PC-3 (cell line): ENCODE results near the gene NARS2. TPM values are rescaled to one million over a fixed set of nuclear protein-coding genes. Genes with fewer than 3 reads are reported as not detected.

Experiments used
- ATAC-seq: fragments of 200-7000 bp; cut with Tn5 transposase; 2 replicates; pipeline ENCODE4 v1.9.1; 2020; ENCODE audit warnings: mild to moderate bottlenecking, moderate library complexity
- BruUV-seq: library from RNA; stranded (reverse); fragments of 400-500 nt; replicated peaks from 2 replicates; lab custom pipeline; 2021; lab: Mats Ljungman, UMichigan
- CTCF ChIA-PET: fragments of 300-600 bp; sonication (Branson Sonifier 250); formaldehyde crosslinking; loops from one replicate; lab custom pipeline; 2022; ENCODE audit warnings: antibody characterized with exemption; lab: Charles Lee
- POLR2A ChIA-PET: fragments of 300-600 bp; sonication (Branson Sonifier 250); formaldehyde crosslinking; loops from one replicate; lab custom pipeline; 2022; ENCODE audit warnings: antibody characterized with exemption; ENCODE audit not compliant: unreplicated experiment; lab: Charles Lee
- DNase-seq: peaks from one replicate; pipeline ENCODE4 v3.0.0-alpha.2; 2015
- H2AFZ ChIP-seq: fragments of 300-600 bp; sonication (generic); 2 replicates; pipeline ENCODE4 v1.6.0; 2016; ENCODE audit warnings: antibody characterized with exemption, low read length
- H3F3A ChIP-seq: fragments of 300-600 bp; sonication (generic); one replicate; pipeline ENCODE4 v1.6.0; 2017; ENCODE audit warnings: antibody characterized with exemption, low read length, control low read depth, mild to moderate bottlenecking; ENCODE audit not compliant: unreplicated experiment
- H3K27ac ChIP-seq: fragments of 300-600 bp; sonication (generic); 2 replicates; pipeline ENCODE4 v1.5.1; 2016; ENCODE audit warnings: mild to moderate bottlenecking, low read length
- H3K27me3 ChIP-seq: fragments of 300-600 bp; sonication (generic); 2 replicates; pipeline ENCODE4 v1.6.1; 2016; ENCODE audit warnings: low read length, mixed read lengths
- H3K36me3 ChIP-seq: fragments of 300-600 bp; sonication (generic); 2 replicates; pipeline ENCODE4 v1.6.1; 2016; ENCODE audit warnings: low read depth, mixed run types, low read length, mixed read lengths
- H3K4me1 ChIP-seq: fragments of 300-600 bp; sonication (generic); 2 replicates; pipeline ENCODE4 v1.5.1; 2016; ENCODE audit warnings: low read length; ENCODE audit not compliant: insufficient read depth
- H3K4me2 ChIP-seq: fragments of 300-600 bp; sonication (generic); 2 replicates; pipeline ENCODE4 v1.6.0; 2016; ENCODE audit warnings: low read length
- H3K4me3 ChIP-seq: fragments of 300-600 bp; sonication (generic); 2 replicates; pipeline ENCODE4 v1.5.1; 2016; ENCODE audit warnings: mild to moderate bottlenecking, low read length, mixed read lengths
- H3K79me2 ChIP-seq: fragments of 300-600 bp; sonication (generic); 2 replicates; pipeline ENCODE4 v1.6.1; 2017; ENCODE audit warnings: low read length, mixed read lengths
- H3K9ac ChIP-seq: fragments of 300-600 bp; sonication (generic); 2 replicates; pipeline ENCODE4 v1.6.0; 2016; ENCODE audit warnings: mild to moderate bottlenecking, low read length
- H3K9me2 ChIP-seq: fragments of 300-600 bp; sonication (generic); replicated peaks from 2 replicates; pipeline ENCODE4 v1.6.1; 2016; ENCODE audit warnings: mixed run types, low read length, mixed read lengths
- H3K9me3 ChIP-seq: fragments of 300-600 bp; sonication (generic); 2 replicates; pipeline ENCODE4 v1.6.1; 2016; ENCODE audit warnings: low read length, mixed read lengths
- H4K20me1 ChIP-seq: fragments of 300-600 bp; sonication (generic); 2 replicates; pipeline ENCODE4 v1.6.1; 2016; ENCODE audit warnings: low read length, mixed read lengths
- EZH2 ChIP-seq: fragments of 300-600 bp; sonication (generic); IDR thresholded peaks from one replicate; pipeline ENCODE4 v1.6.1; 2017; ENCODE audit warnings: antibody characterized with exemption, mild to moderate bottlenecking, low read length; ENCODE audit not compliant: unreplicated experiment
- EZH2phosphoT487 ChIP-seq: fragments of 300-600 bp; sonication (generic); IDR thresholded peaks from 2 replicates; pipeline ENCODE4 v1.6.1; 2018; ENCODE audit warnings: mild to moderate bottlenecking, antibody characterized with exemption, low read length, borderline replicate concordance
- intact Hi-C: fragments of 100-400 bp; cut with micrococcal nuclease; formaldehyde crosslinking; loops from 2 replicates; pipeline ENCODE4 v1.9.0; 2023
- total RNA-seq: library from RNA; depleted of rRNA; stranded (reverse); fragments of >200 nt; gene quantifications from 2 replicates; pipeline ENCODE4 v1.2.3, GENCODE V29; 2014
- TF ChIP-seq, protein P1 (sequence below): fragments of 300-600 bp; sonication (generic); conservative IDR thresholded peaks from 2 replicates; pipeline ENCODE4 v1.5.1; 2017; ENCODE audit warnings: antibody characterized with exemption, low read depth, mild to moderate bottlenecking, low read length

Gene NARS2
- total RNA-seq, 1 experiment from 2014 or later, result 33.5 TPM

- no peaks in the 10 kb centered on the region for H3K4me1 ChIP-seq
- POLR2A ChIA-PET, result no interaction called here
- no peak for DNase-seq
These were observed 45.5 kb upstream of the NARS2 start for GRCh38 chr11:78620159-78620558.

DNA sequence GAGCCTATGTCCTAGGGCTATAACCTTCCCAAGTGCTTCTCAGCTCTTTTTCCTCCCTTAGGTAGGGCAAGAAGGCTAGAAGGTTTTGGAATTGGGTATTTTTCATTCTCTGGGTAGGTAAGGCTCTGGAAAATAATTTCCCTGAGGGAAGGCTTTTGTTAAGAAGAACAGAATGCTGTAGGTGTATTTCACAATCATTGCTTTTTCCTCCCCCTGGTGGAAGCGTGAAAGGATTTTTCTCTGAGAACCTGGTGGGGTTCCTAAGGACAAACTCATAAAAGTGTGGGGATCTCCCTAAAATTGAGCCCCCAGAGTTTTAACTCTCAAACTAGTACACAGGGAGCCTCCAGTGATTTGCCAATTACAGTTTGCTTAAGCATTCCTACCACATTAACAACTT is 41.1 kb upstream of the NARS2 start:
- no peak for TF ChIP-seq EZH2
- TF ChIP-seq, protein P1, sequence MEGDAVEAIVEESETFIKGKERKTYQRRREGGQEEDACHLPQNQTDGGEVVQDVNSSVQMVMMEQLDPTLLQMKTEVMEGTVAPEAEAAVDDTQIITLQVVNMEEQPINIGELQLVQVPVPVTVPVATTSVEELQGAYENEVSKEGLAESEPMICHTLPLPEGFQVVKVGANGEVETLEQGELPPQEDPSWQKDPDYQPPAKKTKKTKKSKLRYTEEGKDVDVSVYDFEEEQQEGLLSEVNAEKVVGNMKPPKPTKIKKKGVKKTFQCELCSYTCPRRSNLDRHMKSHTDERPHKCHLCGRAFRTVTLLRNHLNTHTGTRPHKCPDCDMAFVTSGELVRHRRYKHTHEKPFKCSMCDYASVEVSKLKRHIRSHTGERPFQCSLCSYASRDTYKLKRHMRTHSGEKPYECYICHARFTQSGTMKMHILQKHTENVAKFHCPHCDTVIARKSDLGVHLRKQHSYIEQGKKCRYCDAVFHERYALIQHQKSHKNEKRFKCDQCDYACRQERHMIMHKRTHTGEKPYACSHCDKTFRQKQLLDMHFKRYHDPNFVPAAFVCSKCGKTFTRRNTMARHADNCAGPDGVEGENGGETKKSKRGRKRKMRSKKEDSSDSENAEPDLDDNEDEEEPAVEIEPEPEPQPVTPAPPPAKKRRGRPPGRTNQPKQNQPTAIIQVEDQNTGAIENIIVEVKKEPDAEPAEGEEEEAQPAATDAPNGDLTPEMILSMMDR, result peak; percentile 30; the same call in 1 of the 2 replicates
- no peaks in the 10 kb centered on the region for H3K9me2 ChIP-seq
- no peaks in the 10 kb centered on the region for H3K79me2 ChIP-seq
- H4K20me1 ChIP-seq, result no peaks in the 10 kb centered on the region
- ChIA-PET POLR2A (no interaction called here), CTCF (no interaction called here)
- no peaks in the 10 kb centered on the region for H3K27me3 ChIP-seq
- DNase-seq (peak; percentile 7), ATAC-seq (no peak)
- no TSS peak for BruUV-seq
- no peaks in the 10 kb centered on the region for H3F3A ChIP-seq
- H3K27ac ChIP-seq, result no peak overlapping the region
- H3K4me2 ChIP-seq, result no peak overlapping the region
- H3K4me1 ChIP-seq, result no peaks in the 10 kb centered on the region
- no peak overlapping the region for H3K4me3 ChIP-seq
- peaks cover 4% of the 10 kb centered on the region; the same call in 1 of the 2 replicates for H3K9me3 ChIP-seq
- H3K36me3 ChIP-seq, result no peaks in the 10 kb centered on the region
- H3K9ac ChIP-seq, result no peak overlapping the region
- H2AFZ ChIP-seq, result no peak overlapping the region
- intact Hi-C loops, result no loop called here

More at GRCh38 chr11:78620159-78620558, 45.5 kb upstream of the NARS2 start:
- Histone ChIP-seq H3K27ac (no peak overlapping the region), H3K4me2 (no peak overlapping the region), H3F3A (no peaks in the 10 kb centered on the region), H3K79me2 (no peaks in the 10 kb centered on the region), H3K9me2 (no peaks in the 10 kb centered on the region), H3K9me3 (peaks cover 4% of the 10 kb centered on the region; the same call in 1 of the 2 replicates), H3K27me3 (no peaks in the 10 kb centered on the region), H4K20me1 (no peaks in the 10 kb centered on the region), H3K4me3 (no peak overlapping the region), H2AFZ (no peak overlapping the region), H3K9ac (no peak overlapping the region), H3K36me3 (no peaks in the 10 kb centered on the region)
- intact Hi-C loops, result no loop called here
- ATAC-seq, result no peak
- TF ChIP-seq, protein P1, result no peak
- TF ChIP-seq EZH2, result no peak
- no peak for TF ChIP-seq EZH2phosphoT487
- CTCF ChIA-PET, result no interaction called here
- BruUV-seq, result no TSS peak

- Histone ChIP-seq H3K4me1 (no peaks in the 10 kb centered on the region), H3K79me2 (no peaks in the 10 kb centered on the region), H3K36me3 (no peaks in the 10 kb centered on the region), H3F3A (no peaks in the 10 kb centered on the region), H2AFZ (no peak overlapping the region), H3K27ac (no peak overlapping the region), H3K9ac (no peak overlapping the region), H3K9me2 (no peaks in the 10 kb centered on the region), H3K27me3 (no peaks in the 10 kb centered on the region), H3K9me3 (no peaks in the 10 kb centered on the region), H4K20me1 (no peaks in the 10 kb centered on the region), H3K4me3 (no peak overlapping the region), H3K4me2 (no peak overlapping the region)
- no peak for ATAC-seq
- intact Hi-C loops, result no loop called here
- TF ChIP-seq EZH2, result no peak
- TF ChIP-seq, protein P1, result no peak
- TF ChIP-seq EZH2phosphoT487, result no peak
- no TSS peak for BruUV-seq
- ChIA-PET POLR2A (no interaction called here), CTCF (no interaction called here)
- no peak for DNase-seq
These were observed 38.7 kb upstream of the NARS2 start for GRCh38 chr11:78613378-78613813.
